ENCODE data around the gene TOB2. TPM values are rescaled to one million over a fixed set of nuclear protein-coding genes. Genes with fewer than 3 reads are reported as not detected.
"Not testable (repeated sequence)": the region's sequence is repeated elsewhere in the genome, so short reads cannot be mapped to it uniquely, and the experiment has no call there.

The TOB2 gene
- total RNA-seq, 1 experiment from 2014 or later, result 43.7 TPM

GRCh38 chr22:41474872-41475451 is 28.4 kb upstream of the TOB2 start:
- no peaks in the 10 kb centered on the region for H3K9me3 ChIP-seq (ENCODE audit: low read length)
- H3K4me3 ChIP-seq (ENCODE audit: low read length), result no peak overlapping the region
- peaks cover 7% of the 10 kb centered on the region for H4K20me1 ChIP-seq (ENCODE audit: insufficient read depth, low read depth, low read length)
- H3K79me2 ChIP-seq (ENCODE audit: low read length), result peaks cover 70% of the 10 kb centered on the region
- no peaks in the 10 kb centered on the region for H3K9me2 ChIP-seq (replicated peaks; ENCODE audit: insufficient read depth, low read length)
- H3K27me3 ChIP-seq (ENCODE audit: low read length), result no peaks in the 10 kb centered on the region
- H3K9ac ChIP-seq (ENCODE audit: low read length), result no peak overlapping the region
- H2AFZ ChIP-seq (ENCODE audit: low read length), result no peak overlapping the region
- H3K36me3 ChIP-seq (ENCODE audit: insufficient read depth, low read length), result peaks cover 6% of the 10 kb centered on the region; the same call in 1 of the 2 replicates
- H3K27ac ChIP-seq (ENCODE audit: low read length), result peak overlapping the region; percentile 87
- no peak for DNase-seq
- H3K4me1 ChIP-seq (ENCODE audit: low read length), result peaks cover 87% of the 10 kb centered on the region
- peak overlapping the region; percentile 27 for H3K4me2 ChIP-seq (ENCODE audit: low read depth, low read length, poor library complexity, severe bottlenecking)

GRCh38 chr22:41471568-41471967 is 25.0 kb upstream of the TOB2 start:
- Histone ChIP-seq H3K9ac (ENCODE audit: low read length) (peak overlapping the region; percentile 34; the same call in 1 of the 2 replicates), H2AFZ (ENCODE audit: low read length) (no peak overlapping the region), H3K27ac (ENCODE audit: low read length) (peak overlapping the region; percentile 89), H4K20me1 (ENCODE audit: insufficient read depth, low read depth, low read length) (peaks cover 13% of the 10 kb centered on the region), H3K4me2 (ENCODE audit: low read depth, low read length, poor library complexity, severe bottlenecking) (peak overlapping the region; percentile 96), H3K9me2 (replicated peaks; ENCODE audit: insufficient read depth, low read length) (no peaks in the 10 kb centered on the region), H3K27me3 (ENCODE audit: low read length) (no peaks in the 10 kb centered on the region), H3K79me2 (ENCODE audit: low read length) (peaks cover 89% of the 10 kb centered on the region), H3K36me3 (ENCODE audit: insufficient read depth, low read length) (peaks cover 18% of the 10 kb centered on the region), H3K4me1 (ENCODE audit: low read length) (peaks cover 76% of the 10 kb centered on the region), H3K9me3 (ENCODE audit: low read length) (no peaks in the 10 kb centered on the region), H3K4me3 (ENCODE audit: low read length) (peak overlapping the region; percentile 89; the same call in 1 of the 2 replicates)
- DNase-seq, result peak; percentile 61

GRCh38 chr22:41470886-41471285 is 24.3 kb upstream of the TOB2 start:
- no peaks in the 10 kb centered on the region for H3K9me3 ChIP-seq (ENCODE audit: low read length)

GRCh38 chr22:41469218-41469851 is 22.7 kb upstream of the TOB2 start:
- H3K9me2 ChIP-seq (replicated peaks; ENCODE audit: insufficient read depth, low read length), result no peaks in the 10 kb centered on the region
- peak overlapping the region; percentile 89 for H3K4me3 ChIP-seq (ENCODE audit: low read length)
- H3K9ac ChIP-seq (ENCODE audit: low read length), result peak overlapping the region; percentile 91
- peaks cover 62% of the 10 kb centered on the region for H3K4me1 ChIP-seq (ENCODE audit: low read length)
- peaks cover 81% of the 10 kb centered on the region for H3K79me2 ChIP-seq (ENCODE audit: low read length)
- no peak overlapping the region for H2AFZ ChIP-seq (ENCODE audit: low read length)
- no peaks in the 10 kb centered on the region for H3K9me3 ChIP-seq (ENCODE audit: low read length)
- H3K4me2 ChIP-seq (ENCODE audit: low read depth, low read length, poor library complexity, severe bottlenecking), result peak overlapping the region; percentile 96
- peak overlapping the region; percentile 89 for H3K27ac ChIP-seq (ENCODE audit: low read length)
- peaks cover 33% of the 10 kb centered on the region for H3K36me3 ChIP-seq (ENCODE audit: insufficient read depth, low read length)
- peak; percentile 86 for DNase-seq
- H3K27me3 ChIP-seq (ENCODE audit: low read length), result no peaks in the 10 kb centered on the region
- H4K20me1 ChIP-seq (ENCODE audit: insufficient read depth, low read depth, low read length), result peaks cover 13% of the 10 kb centered on the region

More at GRCh38 chr22:41470886-41471285, 24.3 kb upstream of the TOB2 start:
- Histone ChIP-seq H3K4me3 (ENCODE audit: low read length) (peak overlapping the region; percentile 89; the same call in 1 of the 2 replicates), H3K27me3 (ENCODE audit: low read length) (no peaks in the 10 kb centered on the region), H3K9ac (ENCODE audit: low read length) (peak overlapping the region; percentile 34; the same call in 1 of the 2 replicates), H4K20me1 (ENCODE audit: insufficient read depth, low read depth, low read length) (peaks cover 13% of the 10 kb centered on the region), H2AFZ (ENCODE audit: low read length) (no peak overlapping the region), H3K4me1 (ENCODE audit: low read length) (peaks cover 75% of the 10 kb centered on the region), H3K4me2 (ENCODE audit: low read depth, low read length, poor library complexity, severe bottlenecking) (peak overlapping the region; percentile 96), H3K79me2 (ENCODE audit: low read length) (peaks cover 89% of the 10 kb centered on the region), H3K36me3 (ENCODE audit: insufficient read depth, low read length) (peaks cover 25% of the 10 kb centered on the region), H3K9me2 (replicated peaks; ENCODE audit: insufficient read depth, low read length) (no peaks in the 10 kb centered on the region), H3K27ac (ENCODE audit: low read length) (peak overlapping the region; percentile 89)
- no peak for DNase-seq

GRCh38 chr22:41468381-41469217 is 22.0 kb upstream of the TOB2 start, which contains the start of the genes ACO2 and PHF5A:
ACO2 (plus strand) TSS chr22:41469117; CDS start chr22:41469147, 30 bp downstream.
PHF5A (minus strand) TSS chr22:41468692; CDS start chr22:41468653, 39 bp downstream.
- H4K20me1 ChIP-seq (ENCODE audit: insufficient read depth, low read depth, low read length), result peaks cover 13% of the 10 kb centered on the region
- H2AFZ ChIP-seq (ENCODE audit: low read length), result peak within 1 kb of the TSS; percentile 96
- H3K4me3 ChIP-seq (ENCODE audit: low read length), result peak within 1 kb of the TSS; percentile 89
- peak within 1 kb of the TSS; percentile 96 for H3K4me2 ChIP-seq (ENCODE audit: low read depth, low read length, poor library complexity, severe bottlenecking)
- peaks cover 39% of the 10 kb centered on the region for H3K36me3 ChIP-seq (ENCODE audit: insufficient read depth, low read length)
- no peaks in the 10 kb centered on the region for H3K9me3 ChIP-seq (ENCODE audit: low read length)
- H3K9ac ChIP-seq (ENCODE audit: low read length), result peak within 1 kb of the TSS; percentile 91
- H3K4me1 ChIP-seq (ENCODE audit: low read length), result peaks cover 55% of the 10 kb centered on the region
- H3K79me2 ChIP-seq (ENCODE audit: low read length), result peaks cover 75% of the 10 kb centered on the region
- H3K27me3 ChIP-seq (ENCODE audit: low read length), result no peaks in the 10 kb centered on the region
- H3K9me2 ChIP-seq (replicated peaks; ENCODE audit: insufficient read depth, low read length), result no peaks in the 10 kb centered on the region
- DNase-seq, result peak; percentile 99
- H3K27ac ChIP-seq (ENCODE audit: low read length), result peak within 1 kb of the TSS; percentile 89

GRCh38 chr22:41461901-41462300 is 15.3 kb upstream of the TOB2 start:
- peaks cover 46% of the 10 kb centered on the region for H3K36me3 ChIP-seq (ENCODE audit: insufficient read depth, low read length)
- H3K4me1 ChIP-seq (ENCODE audit: low read length), result peaks cover 6% of the 10 kb centered on the region
- no peak overlapping the region for H3K27ac ChIP-seq (ENCODE audit: low read length)
- peaks cover 15% of the 10 kb centered on the region for H3K79me2 ChIP-seq (ENCODE audit: low read length)
- H3K9me2 ChIP-seq (replicated peaks; ENCODE audit: insufficient read depth, low read length), result no peaks in the 10 kb centered on the region
- H2AFZ ChIP-seq (ENCODE audit: low read length), result no peak overlapping the region
- H4K20me1 ChIP-seq (ENCODE audit: insufficient read depth, low read depth, low read length), result no peaks in the 10 kb centered on the region
- DNase-seq, result no peak
- H3K9me3 ChIP-seq (ENCODE audit: low read length), result no peaks in the 10 kb centered on the region
- H3K4me3 ChIP-seq (ENCODE audit: low read length), result no peak overlapping the region
- H3K9ac ChIP-seq (ENCODE audit: low read length), result no peak overlapping the region
- H3K4me2 ChIP-seq (ENCODE audit: low read depth, low read length, poor library complexity, severe bottlenecking), result no peak overlapping the region
- H3K27me3 ChIP-seq (ENCODE audit: low read length), result no peaks in the 10 kb centered on the region

GRCh38 chr22:41460071-41460470 is 13.5 kb upstream of the TOB2 start:
- not testable (repeated sequence) for H3K27ac ChIP-seq (ENCODE audit: low read length); DNase-seq; H3K4me3 ChIP-seq (ENCODE audit: low read length); H4K20me1 ChIP-seq (ENCODE audit: insufficient read depth, low read depth, low read length); H3K4me2 ChIP-seq (ENCODE audit: low read depth, low read length, poor library complexity, severe bottlenecking); H2AFZ ChIP-seq (ENCODE audit: low read length); H3K4me1 ChIP-seq (ENCODE audit: low read length); H3K27me3 ChIP-seq (ENCODE audit: low read length); H3K9me3 ChIP-seq (ENCODE audit: low read length); H3K9me2 ChIP-seq (replicated peaks; ENCODE audit: insufficient read depth, low read length); H3K9ac ChIP-seq (ENCODE audit: low read length); H3K79me2 ChIP-seq (ENCODE audit: low read length)
- H3K36me3 ChIP-seq (ENCODE audit: insufficient read depth, low read length), result peaks cover 36% of the 10 kb centered on the region

GRCh38 chr22:41459431-41459830 is 12.8 kb upstream of the TOB2 start:
- no peak overlapping the region for H3K27ac ChIP-seq (ENCODE audit: low read length)
- H2AFZ ChIP-seq (ENCODE audit: low read length), result no peak overlapping the region
- no peak overlapping the region for H3K4me3 ChIP-seq (ENCODE audit: low read length)
- H3K27me3 ChIP-seq (ENCODE audit: low read length), result no peaks in the 10 kb centered on the region
- no peaks in the 10 kb centered on the region for H3K9me3 ChIP-seq (ENCODE audit: low read length)
- peaks cover 31% of the 10 kb centered on the region for H3K36me3 ChIP-seq (ENCODE audit: insufficient read depth, low read length)
- no peak for DNase-seq
- no peak overlapping the region for H3K9ac ChIP-seq (ENCODE audit: low read length)
- no peaks in the 10 kb centered on the region; the same call in 1 of the 2 replicates for H3K79me2 ChIP-seq (ENCODE audit: low read length)
- no peaks in the 10 kb centered on the region for H4K20me1 ChIP-seq (ENCODE audit: insufficient read depth, low read depth, low read length)
- no peaks in the 10 kb centered on the region for H3K9me2 ChIP-seq (replicated peaks; ENCODE audit: insufficient read depth, low read length)
- H3K4me1 ChIP-seq (ENCODE audit: low read length), result no peaks in the 10 kb centered on the region
- H3K4me2 ChIP-seq (ENCODE audit: low read depth, low read length, poor library complexity, severe bottlenecking), result no peak overlapping the region

All from Karpas-422 (cell line).